HEK293 (cell line): Measurements from ENCODE around the gene HYI.

Experiments used
- CTCF ChIA-PET: fragments of 350-600 bp; formaldehyde crosslinking; extraction: SDS; loops from one replicate; lab custom pipeline; 2021; ENCODE audit warnings: antibody characterized with exemption; lab: Yijun Ruan, JAX
- POLR2A ChIA-PET: fragments of 300-600 bp; formaldehyde crosslinking; extraction: SDS; loops from one replicate; lab custom pipeline; 2020; ENCODE audit warnings: antibody characterized with exemption, inconsistent platforms; lab: Yijun Ruan, JAX
- H3K27ac ChIP-seq: fragments of 200-500 bp; sonication (Bioruptor generic); 2 replicates; pipeline ENCODE4 v1.5.1; 2014; ENCODE audit warnings: low read depth, low read length, control low read depth, inconsistent platforms; ENCODE audit errors: extremely low read depth
- H3K36me3 ChIP-seq, 2 experiments: fragments of 200-500 bp in 1 of 2; sonication (Bioruptor generic) in 1 of 2; 1 replicate in 1 of 2; 2 replicates in 1 of 2; pipeline ENCODE4 v1.5.1; 2014 to 2017; ENCODE audit warnings: inconsistent platforms in 2 of 2, low read length in 2 of 2; ENCODE audit not compliant: control insufficient read depth in 2 of 2, insufficient read depth in 1 of 2
- H3K4me1 ChIP-seq: fragments of 200-500 bp; sonication (Bioruptor generic); 2 replicates; pipeline ENCODE4 v1.5.1; 2014; ENCODE audit warnings: mild to moderate bottlenecking, low read length, inconsistent platforms; ENCODE audit not compliant: control insufficient read depth, insufficient read depth
- H3K4me3 ChIP-seq: 2 replicates; pipeline ENCODE4 v1.5.1; 2011; ENCODE audit warnings: low read depth, mild to moderate bottlenecking, control low read depth, low read length, moderate library complexity
- H3K9me3 ChIP-seq: fragments of 200-500 bp; sonication (Bioruptor generic); 2 replicates; pipeline ENCODE4 v1.5.1; 2014; ENCODE audit warnings: low read depth, low read length, inconsistent platforms; ENCODE audit not compliant: control insufficient read depth, insufficient read depth
- BCL11B ChIP-seq: fragments of 450-650 bp; formaldehyde crosslinking; IDR thresholded peaks from 2 replicates; pipeline ENCODE4 v1.5.1; 2016; ENCODE audit warnings: low read depth, missing biosample characterization, missing genetic modification characterization
- EGR2 ChIP-seq: fragments of 450-650 bp; formaldehyde crosslinking; IDR thresholded peaks from 2 replicates; pipeline ENCODE4 v1.5.1; 2016; ENCODE audit warnings: low read depth, missing biosample characterization, missing genetic modification characterization
- GLI2 ChIP-seq: fragments of 450-650 bp; formaldehyde crosslinking; IDR thresholded peaks from 2 replicates; pipeline ENCODE4; 2017; ENCODE audit warnings: missing biosample characterization, missing genetic modification characterization, low read depth, borderline replicate concordance
- KLF7 ChIP-seq: fragments of 450-650 bp; formaldehyde crosslinking; IDR thresholded peaks from 2 replicates; pipeline ENCODE4 v1.5.1; 2016; ENCODE audit warnings: missing biosample characterization, missing genetic modification characterization, borderline replicate concordance
- REST ChIP-seq: fragments of 450-650 bp; formaldehyde crosslinking; IDR thresholded peaks from 2 replicates; pipeline ENCODE4 v1.5.1; 2016; ENCODE audit warnings: missing biosample characterization, missing genetic modification characterization
- SETDB1 ChIP-seq: IDR thresholded peaks from one replicate; pipeline ENCODE4 v1.6.1; 2017; ENCODE audit warnings: mild to moderate bottlenecking, low read length, moderate library complexity, mixed read lengths; ENCODE audit not compliant: insufficient read length
- WT1 ChIP-seq: fragments of 450-650 bp; formaldehyde crosslinking; IDR thresholded peaks from 2 replicates; pipeline ENCODE4 v1.5.1; 2016; ENCODE audit warnings: missing biosample characterization, missing genetic modification characterization
- ZBTB10 ChIP-seq: fragments of 450-650 bp; formaldehyde crosslinking; IDR thresholded peaks from 2 replicates; pipeline ENCODE4 v1.5.1; 2016; ENCODE audit warnings: missing biosample characterization, missing genetic modification characterization
- ZFHX2 ChIP-seq: fragments of 450-650 bp; formaldehyde crosslinking; conservative IDR thresholded peaks from 2 replicates; pipeline ENCODE4 v1.5.1; 2016; ENCODE audit warnings: missing biosample characterization, missing genetic modification characterization
- ZFP37 ChIP-seq: fragments of 450-650 bp; formaldehyde crosslinking; IDR thresholded peaks from 2 replicates; pipeline ENCODE4 v1.5.1; 2016; ENCODE audit warnings: missing biosample characterization, missing genetic modification characterization
- ZNF114 ChIP-seq: fragments of 450-650 bp; formaldehyde crosslinking; IDR thresholded peaks from 2 replicates; pipeline ENCODE4 v1.5.0; 2017; ENCODE audit warnings: missing biosample characterization, missing genetic modification characterization
- ZNF121 ChIP-seq: fragments of 450-650 bp; formaldehyde crosslinking; IDR thresholded peaks from 2 replicates; pipeline ENCODE4 v1.5.1; 2016; ENCODE audit warnings: missing biosample characterization, missing genetic modification characterization
- ZNF132 ChIP-seq: fragments of 450-650 bp; formaldehyde crosslinking; IDR thresholded peaks from 2 replicates; pipeline ENCODE4 v1.5.1; 2017; ENCODE audit warnings: missing biosample characterization, missing genetic modification characterization, borderline replicate concordance
- ZNF16 ChIP-seq: fragments of 450-650 bp; formaldehyde crosslinking; IDR thresholded peaks from 2 replicates; pipeline ENCODE4 v1.5.1; 2016; ENCODE audit warnings: low read depth, missing biosample characterization, missing genetic modification characterization
- ZNF169 ChIP-seq: fragments of 450-650 bp; formaldehyde crosslinking; IDR thresholded peaks from 2 replicates; pipeline ENCODE4 v1.5.1; 2016; ENCODE audit warnings: missing biosample characterization, missing genetic modification characterization
- ZNF211 ChIP-seq: fragments of 450-650 bp; formaldehyde crosslinking; IDR thresholded peaks from 2 replicates; pipeline ENCODE4 v1.5.1; 2016; ENCODE audit warnings: low read depth, missing biosample characterization, missing genetic modification characterization
- ZNF280D ChIP-seq: fragments of 450-650 bp; formaldehyde crosslinking; IDR thresholded peaks from 2 replicates; pipeline ENCODE4 v1.5.1; 2016; ENCODE audit warnings: missing biosample characterization, missing genetic modification characterization
- ZNF350 ChIP-seq: fragments of 450-650 bp; formaldehyde crosslinking; IDR thresholded peaks from 2 replicates; pipeline ENCODE4 v1.5.0; 2017; ENCODE audit warnings: missing biosample characterization, mild to moderate bottlenecking, missing genetic modification characterization
- ZNF426 ChIP-seq: fragments of 450-650 bp; formaldehyde crosslinking; IDR thresholded peaks from 2 replicates; pipeline ENCODE4 v1.5.1; 2017; ENCODE audit warnings: missing biosample characterization, missing genetic modification characterization, mild to moderate bottlenecking, inconsistent platforms, moderate library complexity
- ZNF473 ChIP-seq: fragments of 450-650 bp; formaldehyde crosslinking; IDR thresholded peaks from 2 replicates; pipeline ENCODE4 v1.5.1; 2017; ENCODE audit warnings: missing biosample characterization, missing genetic modification characterization
- ZNF488 ChIP-seq: fragments of 450-650 bp; formaldehyde crosslinking; IDR thresholded peaks from 2 replicates; pipeline ENCODE4 v1.5.1; 2016; ENCODE audit warnings: missing biosample characterization, missing genetic modification characterization
- ZNF623 ChIP-seq: fragments of 450-650 bp; formaldehyde crosslinking; IDR thresholded peaks from 2 replicates; pipeline ENCODE4 v1.5.1; 2016; ENCODE audit warnings: missing biosample characterization, missing genetic modification characterization
- ZNF624 ChIP-seq: fragments of 450-650 bp; formaldehyde crosslinking; IDR thresholded peaks from 2 replicates; pipeline ENCODE4 v1.5.1; 2017; ENCODE audit warnings: missing biosample characterization, missing genetic modification characterization
- ZNF776 ChIP-seq: fragments of 450-650 bp; formaldehyde crosslinking; IDR thresholded peaks from 2 replicates; pipeline ENCODE4 v1.5.0; 2017; ENCODE audit warnings: missing biosample characterization, missing genetic modification characterization, borderline replicate concordance
- ZNF792 ChIP-seq: fragments of 450-650 bp; formaldehyde crosslinking; IDR thresholded peaks from 2 replicates; pipeline ENCODE4 v1.5.1; 2016; ENCODE audit warnings: missing biosample characterization, missing genetic modification characterization
- ZNF837 ChIP-seq: fragments of 450-650 bp; formaldehyde crosslinking; IDR thresholded peaks from 2 replicates; pipeline ENCODE4 v1.5.1; 2016; ENCODE audit warnings: missing biosample characterization, missing genetic modification characterization
- ZSCAN18 ChIP-seq: fragments of 450-650 bp; formaldehyde crosslinking; IDR thresholded peaks from 2 replicates; pipeline ENCODE4 v1.5.1; 2016; ENCODE audit warnings: missing biosample characterization, missing genetic modification characterization
- ZXDB ChIP-seq: fragments of 450-650 bp; formaldehyde crosslinking; IDR thresholded peaks from 2 replicates; pipeline ENCODE4 v1.5.1; 2016; ENCODE audit warnings: missing biosample characterization, missing genetic modification characterization

HYI gene

GRCh38 chr1:43492826-43493225 is 39.1 kb upstream of the HYI start (continued):
- no peak for TF ChIP-seq ZNF211 (tag by site-specific recombination)
- TF ChIP-seq ZNF792 (tag by site-specific recombination): no peak
- TF ChIP-seq ZNF121 (tag by site-specific recombination): no peak
- TF ChIP-seq REST (tag by site-specific recombination): no peak
- no peak for TF ChIP-seq SETDB1
- no peak for TF ChIP-seq ZNF132 (tag by site-specific recombination)
- TF ChIP-seq ZNF776: no peak
- TF ChIP-seq KLF7 (tag by site-specific recombination): no peak
- no peak for TF ChIP-seq ZSCAN18 (tag by site-specific recombination)
- TF ChIP-seq ZNF623 (tag by site-specific recombination): no peak
- no peak for TF ChIP-seq BCL11B (tag by site-specific recombination)

- Histone ChIP-seq H3K27ac (no peak overlapping the region), H3K4me3 (no peak overlapping the region), H3K4me1 (no peaks in the 10 kb centered on the region), H3K36me3 (no peaks in the 10 kb centered on the region), H3K9me3 (no peaks in the 10 kb centered on the region)
- ChIA-PET CTCF (no interaction called here), POLR2A (no interaction called here)
- TF ChIP-seq ZNF114: no peak
- no peak for TF ChIP-seq EGR2 (tag by site-specific recombination)
- TF ChIP-seq GLI2 (tag by site-specific recombination): no peak
- TF ChIP-seq ZFP37 (tag by site-specific recombination): no peak
- TF ChIP-seq ZNF624 (tag by site-specific recombination): no peak
- no peak for TF ChIP-seq ZNF350 (tag by site-specific recombination)
- no peak for TF ChIP-seq ZXDB
- no peak for TF ChIP-seq ZNF280D
- TF ChIP-seq ZFHX2: no peak
- no peak for TF ChIP-seq WT1 (tag by site-specific recombination)
- no peak for TF ChIP-seq ZNF837 (tag by site-specific recombination)
- no peak for TF ChIP-seq ZBTB10
- no peak for TF ChIP-seq ZNF16
- TF ChIP-seq ZNF488: no peak
- no peak for TF ChIP-seq ZNF169 (tag by site-specific recombination)
- TF ChIP-seq ZNF426: no peak
- no peak for TF ChIP-seq ZNF473 (tag by site-specific recombination)
Observed at GRCh38 chr1:43491061-43491460, 37.3 kb upstream of the HYI start.
